Activated naive CD4-positive, alpha-beta T cell (primary cell): Measurements from ENCODE around the gene STK39.

Experiments
- DNase-seq, 4 experiments: peaks; one replicate each; lab custom pipeline; 2025; lab: John Stamatoyannopoulos, UW

The STK39 gene

GRCh38 chr2:168243061-168243460, 4.3 kb downstream of the STK39 start:
- DNase-seq = no peak

- no peak for DNase-seq
Measured at GRCh38 chr2:168241746-168242145, 5.6 kb downstream of the STK39 start.

GRCh38 chr2:168241208-168241607, 6.2 kb downstream of the STK39 start:
- DNase-seq = no peak

GRCh38 chr2:168239281-168239680, 8.1 kb downstream of the STK39 start:
- DNase-seq = no peak

GRCh38 chr2:168237741-168238140, 9.7 kb downstream of the STK39 start:
- DNase-seq = no peak

GRCh38 chr2:168234407-168235085, 12.8 kb downstream of the STK39 start:
- no peak for DNase-seq

GRCh38 chr2:168233726-168234406, 13.5 kb downstream of the STK39 start:
- DNase-seq = no peak

GRCh38 chr2:168233166-168233565, 14.2 kb downstream of the STK39 start:
- DNase-seq = no peak

- no peak for DNase-seq
Measured at GRCh38 chr2:168231609-168232241, 15.7 kb downstream of the STK39 start.

- no peak for DNase-seq
Measured at GRCh38 chr2:168230389-168230788, 17.0 kb downstream of the STK39 start.

GRCh38 chr2:168224346-168224745, 23.0 kb downstream of the STK39 start:
- DNase-seq = no peak

GRCh38 chr2:168222088-168222487, 25.3 kb downstream of the STK39 start:
- no peak for DNase-seq

- no peak for DNase-seq
Measured at GRCh38 chr2:168220965-168221819, 26.2 kb downstream of the STK39 start.

GRCh38 chr2:168217920-168218319, 29.5 kb downstream of the STK39 start:
- DNase-seq = no peak

- no peak for DNase-seq
Measured at GRCh38 chr2:168216351-168217005, 30.9 kb downstream of the STK39 start.

GRCh38 chr2:168215813-168216212, 31.6 kb downstream of the STK39 start:
- no peak for DNase-seq

GRCh38 chr2:168212866-168213265, 34.5 kb downstream of the STK39 start:
- DNase-seq = no peak

GRCh38 chr2:168212167-168212566, 35.2 kb downstream of the STK39 start:
- no peak for DNase-seq

GRCh38 chr2:168211664-168212163, 35.7 kb downstream of the STK39 start:
- DNase-seq = no peak

- no peak for DNase-seq
Measured at GRCh38 chr2:168210895-168211570, 36.4 kb downstream of the STK39 start.
